HG03442 (cell line): ENCODE data around the gene TMEM37.

Source experiments
- ATAC-seq: cut with Tn5 transposase; IDR thresholded peaks from one replicate; pipeline ENCODE4 v1.9.1; 2021; ENCODE audit warnings: mild to moderate bottlenecking, moderate library complexity; ENCODE audit not compliant: unreplicated experiment

The TMEM37 gene

GRCh38 chr2:119417908-119418307, 13.7 kb upstream of the TMEM37 start:
- no peak for ATAC-seq

- ATAC-seq, result no peak
These were observed 12.6 kb upstream of the TMEM37 start for GRCh38 chr2:119419065-119419464.

GRCh38 chr2:119419803-119420508, 11.7 kb upstream of the TMEM37 start:
- ATAC-seq, result no peak

- ATAC-seq, result no peak
These were observed 10.3 kb upstream of the TMEM37 start for GRCh38 chr2:119421304-119421703.

DNA sequence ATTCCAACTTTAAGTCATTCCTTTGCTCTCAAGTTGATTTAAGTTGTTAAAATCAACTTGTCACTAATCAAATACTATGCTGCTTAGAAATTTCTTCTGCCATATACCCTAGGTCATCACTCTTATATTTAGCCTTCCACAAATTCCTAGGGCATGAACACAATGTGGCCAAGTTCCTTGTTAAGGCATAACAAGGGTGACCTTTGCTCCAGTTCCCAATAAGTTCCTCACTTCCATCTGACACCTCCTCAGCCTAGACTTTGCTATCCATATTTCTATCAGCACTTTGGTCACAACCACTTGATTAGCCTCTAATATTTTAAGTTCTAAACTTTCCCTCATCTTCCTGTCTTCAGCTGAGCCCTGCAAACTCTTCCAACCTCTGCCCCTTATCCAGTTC, 9.9 kb upstream of the TMEM37 start:
- no peak for ATAC-seq

GRCh38 chr2:119422360-119423107, 9.1 kb upstream of the TMEM37 start:
- ATAC-seq, result no peak

DNA sequence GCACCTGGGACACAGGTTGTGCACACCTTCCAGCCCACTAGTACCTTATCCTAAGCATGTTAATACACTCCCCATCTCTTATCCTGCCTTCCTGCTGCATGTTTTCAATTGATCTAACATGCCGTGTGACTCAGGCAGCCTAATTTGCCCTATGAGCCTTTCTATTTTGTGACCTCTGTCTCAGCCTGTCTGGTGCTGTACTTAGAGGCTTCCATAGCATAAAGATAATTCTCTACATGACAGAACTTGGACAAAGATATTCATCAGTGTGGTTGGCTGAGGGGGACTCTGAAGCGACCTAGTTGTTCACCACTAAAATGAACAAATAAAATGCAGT, 8.6 kb upstream of the TMEM37 start:
- ATAC-seq, result no peak

GRCh38 chr2:119423811-119424210, 7.8 kb upstream of the TMEM37 start:
- no peak for ATAC-seq

GRCh38 chr2:119424284-119425118, 7.2 kb upstream of the TMEM37 start:
- ATAC-seq, result no peak

DNA sequence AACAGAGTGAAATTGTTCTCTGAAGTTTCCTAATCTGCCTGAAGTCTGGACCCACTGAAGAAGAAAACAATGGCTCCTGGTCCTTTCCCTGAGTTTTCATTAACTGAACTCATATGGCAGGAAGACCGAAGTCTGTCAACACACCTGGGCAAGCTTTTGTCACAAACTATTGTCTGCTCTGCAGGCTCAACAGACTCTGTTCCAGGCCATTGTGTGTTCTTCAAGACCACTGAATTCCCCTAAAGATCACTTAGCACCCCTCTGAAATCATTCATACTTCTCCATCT, 6.6 kb upstream of the TMEM37 start:
- ATAC-seq, result no peak

- ATAC-seq, result no peak
These were observed 5.8 kb upstream of the TMEM37 start for GRCh38 chr2:119425620-119426395.

- ATAC-seq, result no peak
These were observed 5.3 kb upstream of the TMEM37 start for GRCh38 chr2:119426396-119426675.

DNA sequence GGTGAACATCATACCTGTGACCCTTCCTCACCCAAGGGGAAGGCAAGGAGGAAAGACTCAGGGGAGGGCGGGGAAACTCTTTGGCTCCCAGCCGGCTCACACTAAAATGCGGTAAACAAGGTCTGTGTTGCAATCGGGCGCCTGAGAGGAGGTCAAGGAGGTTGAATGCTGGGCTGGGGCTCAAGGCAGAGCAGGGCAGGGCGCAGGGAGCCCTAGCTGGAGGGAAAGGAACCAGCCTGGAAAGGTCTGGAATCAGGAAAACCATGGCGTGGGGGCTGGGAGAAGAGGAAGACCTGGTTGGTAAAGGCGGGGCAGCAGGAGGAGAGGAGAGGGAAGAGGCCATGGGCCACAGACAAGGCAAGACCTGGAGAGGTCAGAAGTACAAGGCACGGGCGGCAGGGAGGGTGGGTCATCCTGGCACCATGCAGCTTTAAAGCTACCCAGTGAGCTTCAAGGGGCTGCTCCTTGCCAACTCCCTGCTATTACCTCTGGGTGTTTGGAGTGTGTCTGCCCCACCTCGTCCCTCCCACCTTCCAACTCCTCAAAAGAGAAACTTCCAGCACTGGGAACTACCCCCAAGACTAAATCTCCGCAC, 4.8 kb upstream of the TMEM37 start:
- no peak for ATAC-seq

GRCh38 chr2:119427756-119428155, 3.9 kb upstream of the TMEM37 start:
- no peak for ATAC-seq

DNA sequence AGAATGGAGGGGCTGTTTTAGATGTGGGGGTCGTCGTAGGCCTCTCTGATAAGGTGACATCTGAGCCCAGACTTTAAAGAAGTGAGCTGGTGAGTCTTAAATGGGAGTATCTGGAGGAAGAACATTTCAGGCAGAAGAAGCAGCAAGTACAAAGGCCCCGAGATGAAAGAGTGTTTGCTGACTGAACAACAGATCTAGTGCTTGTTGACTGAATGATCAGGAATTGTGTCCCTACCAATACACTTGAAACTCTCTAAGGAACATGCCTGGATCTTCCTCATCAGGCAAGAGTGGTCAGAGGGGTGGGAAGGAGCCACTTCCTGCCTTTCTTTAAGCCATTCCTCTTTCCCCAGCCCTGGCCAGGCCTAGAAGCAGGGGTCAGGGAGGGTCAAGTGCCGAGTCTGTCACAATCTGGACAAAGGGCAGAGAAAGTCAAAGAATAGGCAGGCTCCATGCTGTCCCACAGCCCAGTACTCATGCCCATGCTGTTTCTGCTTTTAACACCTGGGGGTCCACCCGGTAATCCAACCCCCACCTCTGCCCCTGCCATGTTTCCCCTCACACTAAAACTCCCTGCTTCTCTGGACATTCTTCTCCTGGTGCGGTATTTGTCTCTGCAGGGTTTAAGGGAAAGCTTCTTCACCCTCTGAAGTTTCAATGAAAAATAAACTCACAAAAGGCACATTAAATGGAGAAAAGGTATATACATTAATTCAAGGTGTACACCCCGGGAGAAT, 3.0 kb upstream of the TMEM37 start:
- no peak for ATAC-seq

DNA sequence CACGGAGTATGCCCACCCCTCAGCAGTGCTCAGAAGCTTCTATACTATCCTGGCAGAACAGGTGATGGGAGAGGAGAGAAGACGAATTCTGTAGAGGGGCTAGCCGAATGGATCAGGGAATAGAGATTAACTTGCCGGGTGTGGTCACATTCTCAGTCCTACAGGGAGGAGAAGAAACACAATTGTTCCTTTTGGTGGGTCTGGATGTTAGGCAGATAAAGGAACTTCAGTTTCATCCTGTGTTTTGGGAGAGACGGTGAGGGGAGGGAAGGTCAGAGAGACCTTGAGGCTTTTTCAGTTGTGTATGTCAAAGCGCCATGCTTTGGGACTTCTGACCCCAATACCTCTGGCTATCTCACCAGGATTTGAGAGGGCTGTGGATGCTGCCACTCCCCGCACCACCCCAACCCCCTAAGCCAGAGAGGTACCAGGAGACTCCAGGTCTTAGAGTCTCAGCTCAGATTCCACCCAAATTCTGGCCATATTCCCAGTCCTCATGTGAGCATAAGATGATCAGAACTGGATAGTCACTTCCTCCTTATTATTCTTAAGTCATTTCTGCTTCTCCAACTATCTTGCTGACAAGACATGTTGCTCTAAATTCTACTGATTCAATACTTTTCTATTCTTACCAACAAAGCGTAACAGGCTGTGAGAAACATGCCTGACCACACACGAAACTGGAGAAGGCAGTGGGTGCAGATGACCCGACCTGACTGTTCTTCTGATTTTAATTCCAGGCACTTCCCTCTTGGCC, 2.3 kb upstream of the TMEM37 start:
- ATAC-seq, result no peak

DNA sequence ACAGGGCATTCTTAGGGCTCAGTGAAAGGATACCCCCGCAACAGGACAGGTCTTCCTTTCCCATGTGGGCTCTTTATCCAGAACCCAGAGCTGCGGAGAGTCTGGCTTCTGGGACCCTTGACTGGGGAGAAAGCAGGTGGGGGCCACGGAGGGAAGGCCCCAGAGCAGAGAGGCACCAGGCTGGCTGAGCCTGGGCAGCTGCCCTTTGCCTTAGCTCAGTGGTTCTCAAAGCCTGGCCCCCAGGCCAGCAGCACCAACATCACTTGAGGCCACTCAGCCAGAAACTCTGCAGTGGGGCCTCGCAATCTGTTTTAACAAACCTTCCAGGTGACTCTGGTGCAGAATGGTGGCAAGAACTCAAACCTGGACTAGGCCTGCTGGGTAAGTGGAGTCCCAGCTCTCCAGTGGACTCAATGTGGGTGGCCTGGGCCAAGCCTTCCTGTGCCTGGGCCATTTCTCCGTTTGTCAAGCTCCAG, 1.6 kb upstream of the TMEM37 start:
- ATAC-seq, result no peak

DNA sequence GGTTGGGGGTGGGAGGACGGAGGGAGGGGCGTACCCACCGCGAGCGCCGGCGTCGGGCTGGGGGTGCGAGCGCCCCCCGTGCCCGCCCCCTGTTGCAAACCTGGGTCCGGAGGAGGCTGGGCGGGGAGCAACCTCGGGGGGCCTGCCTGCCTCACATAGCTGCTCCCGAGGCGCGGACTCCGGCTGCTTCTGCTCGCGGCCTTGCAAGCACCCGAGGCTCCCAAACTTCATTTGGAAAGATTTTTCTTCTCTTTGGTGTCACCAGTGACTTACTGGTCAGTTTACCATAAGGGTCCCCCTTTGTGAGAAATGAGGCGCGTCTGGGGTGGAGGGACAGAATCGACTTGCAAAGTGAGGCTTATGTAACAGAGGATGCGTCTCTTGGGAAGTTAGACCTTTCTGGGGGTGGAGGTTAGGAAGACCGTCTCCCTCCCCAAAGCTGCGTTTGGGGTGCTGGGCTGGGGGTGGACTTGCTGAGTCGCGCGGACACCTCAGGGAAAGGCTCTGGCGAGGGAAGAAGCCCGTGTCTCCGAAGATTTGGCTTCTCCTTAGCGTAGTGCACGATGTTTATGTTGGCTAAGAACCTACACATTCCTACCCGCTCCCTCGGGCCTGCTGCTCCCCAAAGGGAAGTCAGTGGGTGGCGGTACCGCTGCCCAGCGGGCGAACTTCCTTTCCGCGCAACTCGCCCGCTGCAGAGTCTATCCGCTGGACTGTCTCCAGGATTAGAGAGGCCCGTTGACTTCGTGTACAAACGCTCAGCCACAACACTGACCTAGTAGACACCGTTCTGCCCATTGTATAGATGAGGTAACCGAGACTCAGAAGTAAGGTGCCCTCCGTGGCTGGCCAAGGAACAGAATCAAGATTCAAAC, 559 bp downstream of the TMEM37 start:
- ATAC-seq, result no peak
